ENCODE results near the gene LRRN2. TPM values are rescaled to one million over a fixed set of nuclear protein-coding genes. Genes with fewer than 3 reads are reported as not detected.

LRRN2 gene
- total and polyA plus RNA-seq, 9 of the 15 experiments (the other 6 are each of a cell fraction or from before 2014, with no cell fraction given) = 0.05 TPM; not detected in 8

GRCh38 chr1:204670152-204670927 lies 15.2 kb downstream of the LRRN2 start (continued):
- TF ChIP-seq ZNF561 (CRISPR knock-in tag; conservative IDR thresholded peaks at IDR 0.05) (no peak), SRSF9 (IDR thresholded peaks at IDR 0.05; ENCODE audit: borderline replicate concordance, low read depth, low read length) (no peak), NRF1 (conservative IDR thresholded peaks at IDR 0.05 in 1 of 2, IDR thresholded peaks at IDR 0.05 in 1 of 2) (no peak), ZNF175 (CRISPR knock-in tag; IDR thresholded peaks at IDR 0.05; ENCODE audit: low read depth) (no peak), TEAD1 (CRISPR knock-in tag; IDR thresholded peaks at IDR 0.05) (peak in 1 of 2 experiments; percentile 24; a peak in 1 of 4 replicates), TRIM24 (IDR thresholded peaks at IDR 0.05) (no peak), PCBP1 (IDR thresholded peaks at IDR 0.05; ENCODE audit: low read depth, low read length, poor library complexity, severe bottlenecking) (no peak), DMBX1 (CRISPR knock-in tag; IDR thresholded peaks at IDR 0.05; ENCODE audit: borderline replicate concordance) (no peak), MBD1 (CRISPR knock-in tag; IDR thresholded peaks at IDR 0.05) (no peak), KDM1A (IDR thresholded peaks at IDR 0.05) (no peak), KDM2B (CRISPR knock-in tag; IDR thresholded peaks at IDR 0.05) (no peak), ZNF354B (CRISPR knock-in tag; IDR thresholded peaks at IDR 0.05) (no peak), MCM2 (IDR thresholded peaks at IDR 0.05; ENCODE audit: low read depth) (no peak), RHOXF2B (CRISPR knock-in tag; conservative IDR thresholded peaks at IDR 0.05) (no peak), DACH1 (IDR thresholded peaks at IDR 0.05; ENCODE audit: partially characterized antibody) (no peak), ADNP (tag; IDR thresholded peaks at IDR 0.05) (no peak), HMG20A (CRISPR knock-in tag; conservative IDR thresholded peaks at IDR 0.05) (no peak), ZEB2 (IDR thresholded peaks at IDR 0.05) (peak; percentile 54), GATAD2B (IDR thresholded peaks at IDR 0.05; ENCODE audit: borderline replicate concordance) (no peak), TGIF2 (CRISPR knock-in tag; IDR thresholded peaks at IDR 0.05) (no peak), ZBTB7A (IDR thresholded peaks at IDR 0.05; ENCODE audit: borderline replicate concordance, control insufficient read depth, low read depth, low read length) (no peak)
- TF ChIP-seq, protein P1, sequence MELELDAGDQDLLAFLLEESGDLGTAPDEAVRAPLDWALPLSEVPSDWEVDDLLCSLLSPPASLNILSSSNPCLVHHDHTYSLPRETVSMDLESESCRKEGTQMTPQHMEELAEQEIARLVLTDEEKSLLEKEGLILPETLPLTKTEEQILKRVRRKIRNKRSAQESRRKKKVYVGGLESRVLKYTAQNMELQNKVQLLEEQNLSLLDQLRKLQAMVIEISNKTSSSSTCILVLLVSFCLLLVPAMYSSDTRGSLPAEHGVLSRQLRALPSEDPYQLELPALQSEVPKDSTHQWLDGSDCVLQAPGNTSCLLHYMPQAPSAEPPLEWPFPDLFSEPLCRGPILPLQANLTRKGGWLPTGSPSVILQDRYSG (tag; conservative IDR thresholded peaks at IDR 0.05; ENCODE audit: low read depth) = no peak
- TF ChIP-seq, protein P2, sequence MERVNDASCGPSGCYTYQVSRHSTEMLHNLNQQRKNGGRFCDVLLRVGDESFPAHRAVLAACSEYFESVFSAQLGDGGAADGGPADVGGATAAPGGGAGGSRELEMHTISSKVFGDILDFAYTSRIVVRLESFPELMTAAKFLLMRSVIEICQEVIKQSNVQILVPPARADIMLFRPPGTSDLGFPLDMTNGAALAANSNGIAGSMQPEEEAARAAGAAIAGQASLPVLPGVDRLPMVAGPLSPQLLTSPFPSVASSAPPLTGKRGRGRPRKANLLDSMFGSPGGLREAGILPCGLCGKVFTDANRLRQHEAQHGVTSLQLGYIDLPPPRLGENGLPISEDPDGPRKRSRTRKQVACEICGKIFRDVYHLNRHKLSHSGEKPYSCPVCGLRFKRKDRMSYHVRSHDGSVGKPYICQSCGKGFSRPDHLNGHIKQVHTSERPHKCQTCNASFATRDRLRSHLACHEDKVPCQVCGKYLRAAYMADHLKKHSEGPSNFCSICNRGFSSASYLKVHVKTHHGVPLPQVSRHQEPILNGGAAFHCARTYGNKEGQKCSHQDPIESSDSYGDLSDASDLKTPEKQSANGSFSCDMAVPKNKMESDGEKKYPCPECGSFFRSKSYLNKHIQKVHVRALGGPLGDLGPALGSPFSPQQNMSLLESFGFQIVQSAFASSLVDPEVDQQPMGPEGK (CRISPR knock-in tag; IDR thresholded peaks at IDR 0.05; ENCODE audit: borderline replicate concordance) = no peak
- TF ChIP-seq, protein P3, sequence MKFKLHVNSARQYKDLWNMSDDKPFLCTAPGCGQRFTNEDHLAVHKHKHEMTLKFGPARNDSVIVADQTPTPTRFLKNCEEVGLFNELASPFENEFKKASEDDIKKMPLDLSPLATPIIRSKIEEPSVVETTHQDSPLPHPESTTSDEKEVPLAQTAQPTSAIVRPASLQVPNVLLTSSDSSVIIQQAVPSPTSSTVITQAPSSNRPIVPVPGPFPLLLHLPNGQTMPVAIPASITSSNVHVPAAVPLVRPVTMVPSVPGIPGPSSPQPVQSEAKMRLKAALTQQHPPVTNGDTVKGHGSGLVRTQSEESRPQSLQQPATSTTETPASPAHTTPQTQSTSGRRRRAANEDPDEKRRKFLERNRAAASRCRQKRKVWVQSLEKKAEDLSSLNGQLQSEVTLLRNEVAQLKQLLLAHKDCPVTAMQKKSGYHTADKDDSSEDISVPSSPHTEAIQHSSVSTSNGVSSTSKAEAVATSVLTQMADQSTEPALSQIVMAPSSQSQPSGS (CRISPR knock-in tag; IDR thresholded peaks at IDR 0.05) = no peak

Measured in K562 (cell line).